HCT116 (cell line): ENCODE measurements around the gene HOXD9.

Experiments used
- CBX3 ChIP-seq: IDR thresholded peaks from 2 replicates; pipeline ENCODE4 v1.6.1; 2012; ENCODE audit warnings: low read depth
- CTCF ChIP-seq, 3 experiments: fragments of 200-600 bp in 1 of 3; sonication (generic) in 1 of 3; IDR thresholded peaks in 2 of 3; conservative IDR thresholded peaks in 1 of 3; 2 replicates each; pipeline ENCODE4 v1.5.1; 2012 to 2017; ENCODE audit warnings: low read depth in 2 of 3, low read length in 2 of 3, antibody characterized with exemption in 1 of 3, borderline replicate concordance in 1 of 3, control low read depth in 1 of 3, mild to moderate bottlenecking in 1 of 3, mixed read lengths in 1 of 3, mixed run types in 1 of 3, moderate library complexity in 1 of 3; ENCODE audit not compliant: insufficient read depth in 1 of 3
- EZH2 ChIP-seq: fragments of 200-600 bp; sonication (generic); IDR thresholded peaks from 2 replicates; pipeline ENCODE4 v1.6.1; 2017; ENCODE audit warnings: antibody characterized with exemption, mixed run types
- EZH2phosphoT487 ChIP-seq: fragments of 200-600 bp; IDR thresholded peaks from 2 replicates; pipeline ENCODE4 v1.6.1; 2018; ENCODE audit warnings: antibody characterized with exemption, borderline replicate concordance
- MAX ChIP-seq: IDR thresholded peaks from 2 replicates; pipeline ENCODE4 v1.6.1; 2012
- POLR2A ChIP-seq: IDR thresholded peaks from 2 replicates; pipeline ENCODE4 v1.7.0; 2011; ENCODE audit warnings: borderline replicate concordance; ENCODE audit not compliant: insufficient read depth, insufficient read length; ENCODE audit errors: extremely low read depth
- POLR2AphosphoS5 ChIP-seq: IDR thresholded peaks from 2 replicates; pipeline ENCODE4 v1.6.1; 2011; ENCODE audit warnings: mild to moderate bottlenecking, low read depth, low read length, moderate library complexity
- SRF ChIP-seq: IDR thresholded peaks from 2 replicates; pipeline ENCODE4 v1.6.1; 2012; ENCODE audit warnings: low read depth
- TCF7L2 ChIP-seq: IDR thresholded peaks from 2 replicates; pipeline ENCODE4 v1.7.0; 2011; ENCODE audit warnings: borderline replicate concordance, inconsistent platforms; ENCODE audit not compliant: insufficient read depth, insufficient read length; ENCODE audit errors: extremely low read depth
- YY1 ChIP-seq: IDR thresholded peaks from 2 replicates; pipeline ENCODE4 v1.6.1; 2011; ENCODE audit warnings: low read length, low read depth, moderate library complexity, mild to moderate bottlenecking; ENCODE audit not compliant: insufficient replicate concordance; ENCODE audit errors: extremely low read depth
- ZNF274 ChIP-seq: fragments of 200-500 bp; sonication (Bioruptor generic); IDR thresholded peaks from 2 replicates; pipeline ENCODE4 v1.6.1; 2014; ENCODE audit warnings: mild to moderate bottlenecking, low read depth, low read length, inconsistent platforms

GRCh38 chr2:176072951-176073904, 49.3 kb upstream of the HOXD9 start:
- TF ChIP-seq CTCF (IDR thresholded peaks at IDR 0.05 in 2 of 3, conservative IDR thresholded peaks at IDR 0.05 in 1 of 3; ENCODE audit: borderline replicate concordance in 1 of 3, insufficient read depth in 1 of 3, low read depth in 2 of 3, low read length in 2 of 3) (no peak), SRF (no peak), POLR2A (no peak), EZH2 (no peak), POLR2AphosphoS5 (no peak), YY1 (no peak), ZNF274 (no peak), MAX (no peak), TCF7L2 (no peak), CBX3 (no peak), EZH2phosphoT487 (no peak)
